ENCODE measurements around the gene AQP6.

DNA sequence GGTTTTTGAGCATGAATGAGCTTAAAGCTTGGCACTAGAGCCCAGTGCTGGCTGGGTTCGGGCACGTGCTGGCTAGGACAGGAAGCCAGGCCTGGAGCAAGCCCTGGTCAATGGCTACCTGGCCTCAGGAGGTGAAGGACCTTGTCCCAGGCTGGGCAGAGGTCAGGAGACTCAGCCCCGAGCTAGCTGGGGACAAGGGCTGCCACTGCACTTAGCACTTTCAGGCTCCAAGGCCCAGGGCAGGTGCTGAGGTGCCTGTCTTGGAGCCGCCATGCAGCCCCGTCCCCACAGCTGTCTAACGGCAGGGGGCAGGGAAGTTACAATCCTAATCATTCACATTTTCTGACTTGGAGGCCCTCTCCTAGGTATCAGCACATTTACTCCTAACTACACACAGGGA lies 4.3 kb upstream of the AQP6 start:
- TF ChIP-seq, protein P1, sequence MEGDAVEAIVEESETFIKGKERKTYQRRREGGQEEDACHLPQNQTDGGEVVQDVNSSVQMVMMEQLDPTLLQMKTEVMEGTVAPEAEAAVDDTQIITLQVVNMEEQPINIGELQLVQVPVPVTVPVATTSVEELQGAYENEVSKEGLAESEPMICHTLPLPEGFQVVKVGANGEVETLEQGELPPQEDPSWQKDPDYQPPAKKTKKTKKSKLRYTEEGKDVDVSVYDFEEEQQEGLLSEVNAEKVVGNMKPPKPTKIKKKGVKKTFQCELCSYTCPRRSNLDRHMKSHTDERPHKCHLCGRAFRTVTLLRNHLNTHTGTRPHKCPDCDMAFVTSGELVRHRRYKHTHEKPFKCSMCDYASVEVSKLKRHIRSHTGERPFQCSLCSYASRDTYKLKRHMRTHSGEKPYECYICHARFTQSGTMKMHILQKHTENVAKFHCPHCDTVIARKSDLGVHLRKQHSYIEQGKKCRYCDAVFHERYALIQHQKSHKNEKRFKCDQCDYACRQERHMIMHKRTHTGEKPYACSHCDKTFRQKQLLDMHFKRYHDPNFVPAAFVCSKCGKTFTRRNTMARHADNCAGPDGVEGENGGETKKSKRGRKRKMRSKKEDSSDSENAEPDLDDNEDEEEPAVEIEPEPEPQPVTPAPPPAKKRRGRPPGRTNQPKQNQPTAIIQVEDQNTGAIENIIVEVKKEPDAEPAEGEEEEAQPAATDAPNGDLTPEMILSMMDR (IDR thresholded peaks at IDR 0.05), result no peak
- TF ChIP-seq EP300 (IDR thresholded peaks at IDR 0.05), result no peak
